NCI-H2227 (cell line): ENCODE results near the gene UFD1.

Experiments used
- DNase-seq: peaks from one replicate; lab custom pipeline; 2025; ENCODE audit not compliant: unreplicated experiment; lab: John Stamatoyannopoulos, UW

UFD1 gene

GRCh38 chr22:19400881-19401280, 78.1 kb downstream of the UFD1 start:
- DNase-seq: no peak
